ENCODE measurements around the gene IGSF23. TPM values are rescaled to one million over a fixed set of nuclear protein-coding genes. Genes with fewer than 3 reads are reported as not detected.

The IGSF23 gene
- total and polyA plus RNA-seq, 4 donors: not detected

GRCh38 chr19:44597131-44597491, 16.3 kb upstream of the IGSF23 start:
- H3K4me3 ChIP-seq (ENCODE audit: low read depth, low read length): no peak overlapping the region
- no peaks in the 10 kb centered on the region for H3K9me3 ChIP-seq (ENCODE audit: control insufficient read depth, insufficient read depth, low read length)
- no peaks in the 10 kb centered on the region for H3K4me1 ChIP-seq (ENCODE audit: control insufficient read depth, insufficient read depth, low read length)
- 68% methylated on average over 3 of the region's 3 CpGs for WGBS (ENCODE audit: insufficient coverage)
- no peak for DNase-seq (ENCODE audit: low read depth in 4 of 6, low spot score in 6 of 6)
- H3K36me3 ChIP-seq (ENCODE audit: control insufficient read depth, insufficient read depth, low read length): no peaks in the 10 kb centered on the region
- H3K27me3 ChIP-seq (ENCODE audit: control insufficient read depth, insufficient read depth, low read length): peaks cover 3% of the 10 kb centered on the region
- H3K27ac ChIP-seq (ENCODE audit: low read depth, low read length): no peak overlapping the region

- Histone ChIP-seq H3K9me3 (ENCODE audit: control insufficient read depth, insufficient read depth, low read length) (no peaks in the 10 kb centered on the region), H3K27ac (ENCODE audit: low read depth, low read length) (no peak overlapping the region), H3K4me3 (ENCODE audit: low read depth, low read length) (no peak overlapping the region), H3K36me3 (ENCODE audit: control insufficient read depth, insufficient read depth, low read length) (no peaks in the 10 kb centered on the region), H3K4me1 (ENCODE audit: control insufficient read depth, insufficient read depth, low read length) (no peaks in the 10 kb centered on the region), H3K27me3 (ENCODE audit: control insufficient read depth, insufficient read depth, low read length) (peaks cover 3% of the 10 kb centered on the region)
- DNase-seq (ENCODE audit: low read depth in 4 of 6, low spot score in 6 of 6): no peak
Observed at GRCh38 chr19:44598355-44598754, 15.0 kb upstream of the IGSF23 start.

- no peaks in the 10 kb centered on the region for H3K4me1 ChIP-seq (ENCODE audit: control insufficient read depth, insufficient read depth, low read length)
- WGBS (ENCODE audit: insufficient coverage): 90% methylated on average over 2 of the region's 3 CpGs
- no peak overlapping the region for H3K4me3 ChIP-seq (ENCODE audit: low read depth, low read length)
- peaks cover 3% of the 10 kb centered on the region for H3K27me3 ChIP-seq (ENCODE audit: control insufficient read depth, insufficient read depth, low read length)
- no peaks in the 10 kb centered on the region for H3K36me3 ChIP-seq (ENCODE audit: control insufficient read depth, insufficient read depth, low read length)
- no peak overlapping the region for H3K27ac ChIP-seq (ENCODE audit: low read depth, low read length)
- no peaks in the 10 kb centered on the region for H3K9me3 ChIP-seq (ENCODE audit: control insufficient read depth, insufficient read depth, low read length)
- no peak for DNase-seq (ENCODE audit: low read depth in 4 of 6, low spot score in 6 of 6)
Observed at GRCh38 chr19:44598880-44599279, 14.5 kb upstream of the IGSF23 start.

GRCh38 chr19:44600466-44600865, 12.9 kb upstream of the IGSF23 start:
- Histone ChIP-seq H3K9me3 (ENCODE audit: control insufficient read depth, insufficient read depth, low read length) (no peaks in the 10 kb centered on the region), H3K4me1 (ENCODE audit: control insufficient read depth, insufficient read depth, low read length) (no peaks in the 10 kb centered on the region), H3K36me3 (ENCODE audit: control insufficient read depth, insufficient read depth, low read length) (no peaks in the 10 kb centered on the region), H3K4me3 (ENCODE audit: low read depth, low read length) (no peak overlapping the region), H3K27ac (ENCODE audit: low read depth, low read length) (no peak overlapping the region), H3K27me3 (ENCODE audit: control insufficient read depth, insufficient read depth, low read length) (peaks cover 3% of the 10 kb centered on the region)
- DNase-seq (ENCODE audit: low read depth in 4 of 6, low spot score in 6 of 6): no peak
- WGBS (ENCODE audit: insufficient coverage): 57% methylated on average over 4 of the region's 4 CpGs

GRCh38 chr19:44602081-44602480, 11.3 kb upstream of the IGSF23 start:
- H3K27ac ChIP-seq (ENCODE audit: low read depth, low read length): no peak overlapping the region
- H3K27me3 ChIP-seq (ENCODE audit: control insufficient read depth, insufficient read depth, low read length): peaks cover 3% of the 10 kb centered on the region
- 88% methylated on average over 6 of the region's 6 CpGs for WGBS (ENCODE audit: insufficient coverage)
- H3K9me3 ChIP-seq (ENCODE audit: control insufficient read depth, insufficient read depth, low read length): no peaks in the 10 kb centered on the region
- H3K4me3 ChIP-seq (ENCODE audit: low read depth, low read length): no peak overlapping the region
- H3K36me3 ChIP-seq (ENCODE audit: control insufficient read depth, insufficient read depth, low read length): no peaks in the 10 kb centered on the region
- no peaks in the 10 kb centered on the region for H3K4me1 ChIP-seq (ENCODE audit: control insufficient read depth, insufficient read depth, low read length)
- no peak for DNase-seq (ENCODE audit: low read depth in 4 of 6, low spot score in 6 of 6)

GRCh38 chr19:44603201-44603945, 10.0 kb upstream of the IGSF23 start:
- no peaks in the 10 kb centered on the region for H3K4me1 ChIP-seq (ENCODE audit: control insufficient read depth, insufficient read depth, low read length)
- no peaks in the 10 kb centered on the region for H3K36me3 ChIP-seq (ENCODE audit: control insufficient read depth, insufficient read depth, low read length)
- WGBS (ENCODE audit: insufficient coverage): 88% methylated on average over 5 of the region's 8 CpGs
- H3K27me3 ChIP-seq (ENCODE audit: control insufficient read depth, insufficient read depth, low read length): peaks cover 3% of the 10 kb centered on the region
- H3K4me3 ChIP-seq (ENCODE audit: low read depth, low read length): no peak overlapping the region
- peak in 1 of 6 donors; percentile 26 for DNase-seq (ENCODE audit: low read depth in 4 of 6, low spot score in 6 of 6)
- no peak overlapping the region for H3K27ac ChIP-seq (ENCODE audit: low read depth, low read length)
- no peaks in the 10 kb centered on the region for H3K9me3 ChIP-seq (ENCODE audit: control insufficient read depth, insufficient read depth, low read length)

- DNase-seq (ENCODE audit: low read depth in 4 of 6, low spot score in 6 of 6): no peak
- no peaks in the 10 kb centered on the region for H3K9me3 ChIP-seq (ENCODE audit: control insufficient read depth, insufficient read depth, low read length)
- peaks cover 3% of the 10 kb centered on the region for H3K27me3 ChIP-seq (ENCODE audit: control insufficient read depth, insufficient read depth, low read length)
- WGBS (ENCODE audit: insufficient coverage): 66% methylated on average over 3 of the region's 6 CpGs
- H3K36me3 ChIP-seq (ENCODE audit: control insufficient read depth, insufficient read depth, low read length): no peaks in the 10 kb centered on the region
- no peaks in the 10 kb centered on the region for H3K4me1 ChIP-seq (ENCODE audit: control insufficient read depth, insufficient read depth, low read length)
- H3K27ac ChIP-seq (ENCODE audit: low read depth, low read length): no peak overlapping the region
- no peak overlapping the region for H3K4me3 ChIP-seq (ENCODE audit: low read depth, low read length)
Observed at GRCh38 chr19:44604241-44604640, 9.1 kb upstream of the IGSF23 start.

GRCh38 chr19:44605547-44605946, 7.8 kb upstream of the IGSF23 start:
- no peak overlapping the region for H3K4me3 ChIP-seq (ENCODE audit: low read depth, low read length)
- H3K36me3 ChIP-seq (ENCODE audit: control insufficient read depth, insufficient read depth, low read length): no peaks in the 10 kb centered on the region
- H3K4me1 ChIP-seq (ENCODE audit: control insufficient read depth, insufficient read depth, low read length): no peaks in the 10 kb centered on the region
- WGBS (ENCODE audit: insufficient coverage): no CpG with 5 or more reads among the region's 1 CpG
- DNase-seq (ENCODE audit: low read depth in 4 of 6, low spot score in 6 of 6): no peak
- H3K27ac ChIP-seq (ENCODE audit: low read depth, low read length): no peak overlapping the region
- no peaks in the 10 kb centered on the region for H3K9me3 ChIP-seq (ENCODE audit: control insufficient read depth, insufficient read depth, low read length)
- no peaks in the 10 kb centered on the region for H3K27me3 ChIP-seq (ENCODE audit: control insufficient read depth, insufficient read depth, low read length)

GRCh38 chr19:44607049-44607448, 6.3 kb upstream of the IGSF23 start:
- Histone ChIP-seq H3K27me3 (ENCODE audit: control insufficient read depth, insufficient read depth, low read length) (no peaks in the 10 kb centered on the region), H3K9me3 (ENCODE audit: control insufficient read depth, insufficient read depth, low read length) (no peaks in the 10 kb centered on the region), H3K4me3 (ENCODE audit: low read depth, low read length) (no peak overlapping the region), H3K27ac (ENCODE audit: low read depth, low read length) (no peak overlapping the region), H3K4me1 (ENCODE audit: control insufficient read depth, insufficient read depth, low read length) (no peaks in the 10 kb centered on the region), H3K36me3 (ENCODE audit: control insufficient read depth, insufficient read depth, low read length) (no peaks in the 10 kb centered on the region)
- 75% methylated on average over 1 of the region's 2 CpGs for WGBS (ENCODE audit: insufficient coverage)
- DNase-seq (ENCODE audit: low read depth in 4 of 6, low spot score in 6 of 6): no peak

GRCh38 chr19:44607917-44608316, 5.4 kb upstream of the IGSF23 start:
- no peak overlapping the region for H3K4me3 ChIP-seq (ENCODE audit: low read depth, low read length)
- no peak for DNase-seq (ENCODE audit: low read depth in 4 of 6, low spot score in 6 of 6)
- no peaks in the 10 kb centered on the region for H3K27me3 ChIP-seq (ENCODE audit: control insufficient read depth, insufficient read depth, low read length)
- H3K27ac ChIP-seq (ENCODE audit: low read depth, low read length): no peak overlapping the region
- H3K4me1 ChIP-seq (ENCODE audit: control insufficient read depth, insufficient read depth, low read length): no peaks in the 10 kb centered on the region
- WGBS (ENCODE audit: insufficient coverage): 81% methylated on average over 2 of the region's 3 CpGs
- no peaks in the 10 kb centered on the region for H3K36me3 ChIP-seq (ENCODE audit: control insufficient read depth, insufficient read depth, low read length)
- H3K9me3 ChIP-seq (ENCODE audit: control insufficient read depth, insufficient read depth, low read length): no peaks in the 10 kb centered on the region

Measured in spinal cord (tissue), 10 donors.